PC-3 (cell line): ENCODE results near the gene PSMB1. TPM values are rescaled to one million over a fixed set of nuclear protein-coding genes. Genes with fewer than 3 reads are reported as not detected.

Experiments used
- ATAC-seq: fragments of 200-7000 bp; cut with Tn5 transposase; 2 replicates; pipeline ENCODE4 v1.9.1; 2020; ENCODE audit warnings: mild to moderate bottlenecking, moderate library complexity
- BruUV-seq: library from RNA; stranded (reverse); fragments of 400-500 nt; replicated peaks from 2 replicates; lab custom pipeline; 2021; lab: Mats Ljungman, UMichigan
- CTCF ChIA-PET: fragments of 300-600 bp; sonication (Branson Sonifier 250); formaldehyde crosslinking; loops from one replicate; lab custom pipeline; 2022; ENCODE audit warnings: antibody characterized with exemption; lab: Charles Lee
- POLR2A ChIA-PET: fragments of 300-600 bp; sonication (Branson Sonifier 250); formaldehyde crosslinking; loops from one replicate; lab custom pipeline; 2022; ENCODE audit warnings: antibody characterized with exemption; ENCODE audit not compliant: unreplicated experiment; lab: Charles Lee
- DNase-seq: peaks from one replicate; pipeline ENCODE4 v3.0.0-alpha.2; 2015
- H2AFZ ChIP-seq: fragments of 300-600 bp; sonication (generic); 2 replicates; pipeline ENCODE4 v1.6.0; 2016; ENCODE audit warnings: antibody characterized with exemption, low read length
- H3F3A ChIP-seq: fragments of 300-600 bp; sonication (generic); one replicate; pipeline ENCODE4 v1.6.0; 2017; ENCODE audit warnings: antibody characterized with exemption, low read length, control low read depth, mild to moderate bottlenecking; ENCODE audit not compliant: unreplicated experiment
- H3K27ac ChIP-seq: fragments of 300-600 bp; sonication (generic); 2 replicates; pipeline ENCODE4 v1.5.1; 2016; ENCODE audit warnings: mild to moderate bottlenecking, low read length
- H3K27me3 ChIP-seq: fragments of 300-600 bp; sonication (generic); 2 replicates; pipeline ENCODE4 v1.6.1; 2016; ENCODE audit warnings: low read length, mixed read lengths
- H3K36me3 ChIP-seq: fragments of 300-600 bp; sonication (generic); 2 replicates; pipeline ENCODE4 v1.6.1; 2016; ENCODE audit warnings: low read depth, mixed run types, low read length, mixed read lengths
- H3K4me1 ChIP-seq: fragments of 300-600 bp; sonication (generic); 2 replicates; pipeline ENCODE4 v1.5.1; 2016; ENCODE audit warnings: low read length; ENCODE audit not compliant: insufficient read depth
- H3K4me2 ChIP-seq: fragments of 300-600 bp; sonication (generic); 2 replicates; pipeline ENCODE4 v1.6.0; 2016; ENCODE audit warnings: low read length
- H3K4me3 ChIP-seq: fragments of 300-600 bp; sonication (generic); 2 replicates; pipeline ENCODE4 v1.5.1; 2016; ENCODE audit warnings: mild to moderate bottlenecking, low read length, mixed read lengths
- H3K79me2 ChIP-seq: fragments of 300-600 bp; sonication (generic); 2 replicates; pipeline ENCODE4 v1.6.1; 2017; ENCODE audit warnings: low read length, mixed read lengths
- H3K9ac ChIP-seq: fragments of 300-600 bp; sonication (generic); 2 replicates; pipeline ENCODE4 v1.6.0; 2016; ENCODE audit warnings: mild to moderate bottlenecking, low read length
- H3K9me2 ChIP-seq: fragments of 300-600 bp; sonication (generic); replicated peaks from 2 replicates; pipeline ENCODE4 v1.6.1; 2016; ENCODE audit warnings: mixed run types, low read length, mixed read lengths
- H3K9me3 ChIP-seq: fragments of 300-600 bp; sonication (generic); 2 replicates; pipeline ENCODE4 v1.6.1; 2016; ENCODE audit warnings: low read length, mixed read lengths
- H4K20me1 ChIP-seq: fragments of 300-600 bp; sonication (generic); 2 replicates; pipeline ENCODE4 v1.6.1; 2016; ENCODE audit warnings: low read length, mixed read lengths
- EZH2 ChIP-seq: fragments of 300-600 bp; sonication (generic); IDR thresholded peaks from one replicate; pipeline ENCODE4 v1.6.1; 2017; ENCODE audit warnings: antibody characterized with exemption, mild to moderate bottlenecking, low read length; ENCODE audit not compliant: unreplicated experiment
- EZH2phosphoT487 ChIP-seq: fragments of 300-600 bp; sonication (generic); IDR thresholded peaks from 2 replicates; pipeline ENCODE4 v1.6.1; 2018; ENCODE audit warnings: mild to moderate bottlenecking, antibody characterized with exemption, low read length, borderline replicate concordance
- intact Hi-C: fragments of 100-400 bp; cut with micrococcal nuclease; formaldehyde crosslinking; loops from 2 replicates; pipeline ENCODE4 v1.9.0; 2023
- total RNA-seq: library from RNA; depleted of rRNA; stranded (reverse); fragments of >200 nt; gene quantifications from 2 replicates; pipeline ENCODE4 v1.2.3, GENCODE V29; 2014
- TF ChIP-seq, protein P1 (sequence below): fragments of 300-600 bp; sonication (generic); conservative IDR thresholded peaks from 2 replicates; pipeline ENCODE4 v1.5.1; 2017; ENCODE audit warnings: antibody characterized with exemption, low read depth, mild to moderate bottlenecking, low read length

Gene PSMB1
- total RNA-seq, 1 experiment from 2014 or later, result 449 TPM

DNA sequence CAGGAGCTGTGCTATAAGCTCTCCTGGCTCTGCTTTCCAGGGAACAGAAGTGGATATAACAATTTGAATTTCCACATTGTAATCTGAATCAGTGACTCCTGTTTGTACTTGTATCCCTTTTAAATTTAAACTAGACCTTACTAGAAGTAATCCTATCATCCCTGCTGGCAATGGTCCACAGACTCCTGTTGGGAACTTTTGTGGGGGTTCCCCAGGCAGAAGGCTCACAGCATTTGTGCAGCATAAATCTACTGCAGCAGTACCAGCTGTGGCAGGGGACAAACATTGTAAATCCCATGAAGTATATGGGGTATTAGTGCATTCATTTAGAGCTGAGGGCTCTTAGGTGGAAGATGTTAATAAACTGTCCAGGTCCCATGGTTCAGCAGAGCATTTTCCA lies 43.3 kb upstream of the PSMB1 start:
- no peak for DNase-seq

DNA sequence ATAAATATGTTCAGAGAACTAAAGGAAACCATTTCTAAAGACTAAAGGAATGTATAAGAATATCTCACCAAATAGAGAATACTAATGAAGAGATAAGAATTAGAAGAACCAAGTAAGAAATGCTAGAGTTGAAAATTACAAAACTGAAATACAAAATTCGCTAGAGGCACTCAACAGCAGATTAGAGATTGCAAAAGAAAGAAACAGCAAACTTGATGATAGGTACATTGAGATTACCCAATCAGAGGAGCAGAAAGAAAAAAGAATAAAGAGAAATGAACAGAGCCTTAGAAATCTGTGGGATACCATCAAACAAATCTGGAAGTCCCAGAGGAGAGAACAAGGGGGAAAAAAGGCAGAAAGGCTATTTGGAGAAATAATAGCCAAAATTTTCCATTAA lies 37.6 kb upstream of the PSMB1 start:
- ATAC-seq, result no peak
- no TSS peak for BruUV-seq
- Histone ChIP-seq H3K27me3 (no peaks in the 10 kb centered on the region), H4K20me1 (no peaks in the 10 kb centered on the region), H2AFZ (no peak overlapping the region), H3K9ac (no peak overlapping the region), H3F3A (no peaks in the 10 kb centered on the region), H3K79me2 (no peaks in the 10 kb centered on the region), H3K9me2 (no peaks in the 10 kb centered on the region), H3K36me3 (no peaks in the 10 kb centered on the region), H3K4me2 (no peak overlapping the region), H3K4me3 (no peak overlapping the region), H3K27ac (no peak overlapping the region), H3K9me3 (no peaks in the 10 kb centered on the region), H3K4me1 (no peaks in the 10 kb centered on the region)
- DNase-seq, result no peak
- TF ChIP-seq EZH2 (no peak), EZH2phosphoT487 (no peak)
- TF ChIP-seq, protein P1, sequence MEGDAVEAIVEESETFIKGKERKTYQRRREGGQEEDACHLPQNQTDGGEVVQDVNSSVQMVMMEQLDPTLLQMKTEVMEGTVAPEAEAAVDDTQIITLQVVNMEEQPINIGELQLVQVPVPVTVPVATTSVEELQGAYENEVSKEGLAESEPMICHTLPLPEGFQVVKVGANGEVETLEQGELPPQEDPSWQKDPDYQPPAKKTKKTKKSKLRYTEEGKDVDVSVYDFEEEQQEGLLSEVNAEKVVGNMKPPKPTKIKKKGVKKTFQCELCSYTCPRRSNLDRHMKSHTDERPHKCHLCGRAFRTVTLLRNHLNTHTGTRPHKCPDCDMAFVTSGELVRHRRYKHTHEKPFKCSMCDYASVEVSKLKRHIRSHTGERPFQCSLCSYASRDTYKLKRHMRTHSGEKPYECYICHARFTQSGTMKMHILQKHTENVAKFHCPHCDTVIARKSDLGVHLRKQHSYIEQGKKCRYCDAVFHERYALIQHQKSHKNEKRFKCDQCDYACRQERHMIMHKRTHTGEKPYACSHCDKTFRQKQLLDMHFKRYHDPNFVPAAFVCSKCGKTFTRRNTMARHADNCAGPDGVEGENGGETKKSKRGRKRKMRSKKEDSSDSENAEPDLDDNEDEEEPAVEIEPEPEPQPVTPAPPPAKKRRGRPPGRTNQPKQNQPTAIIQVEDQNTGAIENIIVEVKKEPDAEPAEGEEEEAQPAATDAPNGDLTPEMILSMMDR, result no peak
- POLR2A ChIA-PET, result no interaction called here
- CTCF ChIA-PET, result no interaction called here
- intact Hi-C loops, result no loop called here

More for the DNA sequence above, 43.3 kb upstream of the PSMB1 start:
- intact Hi-C loops, result no loop called here
- Histone ChIP-seq H3F3A (no peaks in the 10 kb centered on the region), H3K79me2 (no peaks in the 10 kb centered on the region), H2AFZ (no peak overlapping the region), H3K9ac (no peak overlapping the region), H3K9me3 (no peaks in the 10 kb centered on the region), H3K9me2 (no peaks in the 10 kb centered on the region), H3K4me1 (no peaks in the 10 kb centered on the region), H3K27ac (no peak overlapping the region), H3K4me3 (no peak overlapping the region), H3K27me3 (no peaks in the 10 kb centered on the region; the same call in 1 of the 2 replicates), H3K4me2 (no peak overlapping the region), H4K20me1 (no peaks in the 10 kb centered on the region), H3K36me3 (no peaks in the 10 kb centered on the region)
- CTCF ChIA-PET, result no interaction called here
- no TSS peak for BruUV-seq
- TF ChIP-seq EZH2phosphoT487 (no peak), EZH2 (no peak)
- TF ChIP-seq, protein P1, result no peak
- no peak for ATAC-seq
- POLR2A ChIA-PET, result no interaction called here

DNA sequence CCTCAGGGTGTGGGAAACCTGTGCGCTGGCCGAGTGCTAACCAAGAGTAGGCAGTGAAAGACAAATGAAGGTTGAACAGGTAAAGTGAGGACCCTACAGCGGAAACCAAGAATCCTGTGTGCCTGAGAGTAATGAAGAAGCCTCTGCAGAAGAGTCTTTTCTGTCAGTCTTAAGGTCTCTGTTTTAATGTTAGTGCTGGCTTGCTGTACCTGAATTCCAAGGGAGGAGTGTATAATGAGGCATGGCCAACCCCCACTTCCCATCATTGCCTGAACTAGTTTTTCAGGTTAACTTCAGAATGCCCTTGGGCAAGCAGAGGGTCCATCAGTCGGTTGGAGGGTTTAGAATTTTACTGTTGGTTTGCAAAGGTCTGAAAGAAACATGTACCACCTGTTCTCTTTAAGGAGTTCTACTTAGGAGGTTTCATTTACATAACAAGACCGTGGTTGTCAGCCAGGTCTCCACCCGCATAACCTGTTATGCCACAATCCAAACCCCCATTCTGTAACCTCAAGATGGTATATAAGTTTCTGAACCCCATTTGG lies 31.9 kb upstream of the PSMB1 start:
- intact Hi-C loops, result no loop called here
- peaks cover 18% of the 10 kb centered on the region for H3K79me2 ChIP-seq
- TSS peak; percentile 89 for BruUV-seq
- H3K4me1 ChIP-seq, result peaks cover 4% of the 10 kb centered on the region; the same call in 1 of the 2 replicates
- ATAC-seq (peak; percentile 5; the same call in 1 of the 2 replicates), DNase-seq (peak; percentile 31)
- TF ChIP-seq EZH2phosphoT487, result no peak
- TF ChIP-seq, protein P1, result no peak
- TF ChIP-seq EZH2, result no peak
- peak overlapping the region; percentile 95 for H3K9ac ChIP-seq
- POLR2A ChIA-PET, result interaction anchor here (0.7 kb wide), 1 partner anchor 378 kb away, joined by 3 read pairs; no protein-coding TSS in a partner anchor
- no peaks in the 10 kb centered on the region; the same call in 1 of the 2 replicates for H4K20me1 ChIP-seq
- H3K27me3 ChIP-seq, result no peaks in the 10 kb centered on the region
- CTCF ChIA-PET, result no interaction called here
- H3K36me3 ChIP-seq, result peaks cover 11% of the 10 kb centered on the region
- H3K27ac ChIP-seq, result peak overlapping the region; percentile 41; the same call in 1 of the 2 replicates
- peak overlapping the region; percentile 97 for H3K4me3 ChIP-seq
- H3K9me2 ChIP-seq, result no peaks in the 10 kb centered on the region
- no peaks in the 10 kb centered on the region for H3K9me3 ChIP-seq
- H3F3A ChIP-seq, result no peaks in the 10 kb centered on the region
- H3K4me2 ChIP-seq, result peak overlapping the region; percentile 96
- H2AFZ ChIP-seq, result peak overlapping the region; percentile 98
